HL-60 (cell line): ENCODE results near the gene DENND1A.

ENCODE experiments used
- DNase-seq, 2 experiments: peaks; one replicate each; pipeline ENCODE4 v3.0.0-alpha.2; 2010 to 2020; ENCODE audit warnings: low read depth in 1 of 2, low spot score in 1 of 2
- H3K27ac ChIP-seq: fragments of 250-450 bp; sonication (Bioruptor Pico); replicated peaks from 2 replicates; pipeline ENCODE4 v1.5.1; 2020; ENCODE audit warnings: mild to moderate bottlenecking, moderate library complexity
- H3K27me3 ChIP-seq: fragments of 250-450 bp; sonication (Bioruptor Pico); 2 replicates; pipeline ENCODE4 v1.5.1; 2021; ENCODE audit warnings: mild to moderate bottlenecking, moderate library complexity; ENCODE audit not compliant: insufficient read depth, poor library complexity, severe bottlenecking
- H3K4me3 ChIP-seq: replicated peaks from 2 replicates; pipeline ENCODE4 v1.5.1; 2011; ENCODE audit warnings: mild to moderate bottlenecking, control low read depth, low read length; ENCODE audit not compliant: insufficient read depth
- CTCF ChIP-seq: IDR thresholded peaks from one replicate; pipeline ENCODE4 v1.5.1; 2011; ENCODE audit warnings: low read length, control low read depth, inconsistent platforms; ENCODE audit not compliant: insufficient read depth
- GABPA ChIP-seq: IDR thresholded peaks from 2 replicates; pipeline ENCODE4 v1.6.1; 2012; ENCODE audit warnings: low read depth
- POLR2AphosphoS5 ChIP-seq: IDR thresholded peaks from 2 replicates; pipeline ENCODE4 v1.6.1; 2012; ENCODE audit warnings: low read depth
- REST ChIP-seq: IDR thresholded peaks from 2 replicates; pipeline ENCODE4 v1.6.1; 2012; ENCODE audit warnings: low read depth; ENCODE audit not compliant: insufficient replicate concordance
- SPI1 ChIP-seq: IDR thresholded peaks from 2 replicates; pipeline ENCODE4 v1.6.1; 2012; ENCODE audit warnings: low read depth, mild to moderate bottlenecking, borderline replicate concordance

DENND1A gene

GRCh38 chr9:123710299-123710698 lies 219.6 kb downstream of the DENND1A start:
- no peak for TF ChIP-seq REST
- TF ChIP-seq CTCF: no peak
- TF ChIP-seq SPI1: no peak
- no peak for TF ChIP-seq POLR2AphosphoS5
- TF ChIP-seq GABPA: no peak
- no peak overlapping the region for H3K4me3 ChIP-seq
- H3K27ac ChIP-seq: no peak overlapping the region
- no peaks in the 10 kb centered on the region for H3K27me3 ChIP-seq
- no peak for DNase-seq

- no peak for DNase-seq
- Histone ChIP-seq H3K27me3 (no peaks in the 10 kb centered on the region), H3K4me3 (no peak overlapping the region), H3K27ac (no peak overlapping the region)
- no peak for TF ChIP-seq REST
- no peak for TF ChIP-seq GABPA
- no peak for TF ChIP-seq CTCF
- TF ChIP-seq SPI1: no peak
- no peak for TF ChIP-seq POLR2AphosphoS5
These were observed 227.4 kb downstream of the DENND1A start for GRCh38 chr9:123702483-123702882.

GRCh38 chr9:123697686-123698085 lies 232.2 kb downstream of the DENND1A start:
- TF ChIP-seq REST: no peak
- TF ChIP-seq POLR2AphosphoS5: no peak
- Histone ChIP-seq H3K27ac (no peak overlapping the region), H3K4me3 (no peak overlapping the region)

GRCh38 chr9:123696476-123696875 lies 233.4 kb downstream of the DENND1A start:
- Histone ChIP-seq H3K27ac (no peak overlapping the region), H3K4me3 (no peak overlapping the region), H3K27me3 (no peaks in the 10 kb centered on the region)
- no peak for TF ChIP-seq CTCF
- no peak for TF ChIP-seq POLR2AphosphoS5
- TF ChIP-seq SPI1: no peak
- TF ChIP-seq REST: no peak
- TF ChIP-seq GABPA: no peak
- no peak for DNase-seq

More at GRCh38 chr9:123697686-123698085, 232.2 kb downstream of the DENND1A start:
- no peak for DNase-seq
- no peaks in the 10 kb centered on the region for H3K27me3 ChIP-seq
